Fibroblast of lung (primary cell): ENCODE measurements around the gene SSBP1. TPM values are rescaled to one million over a fixed set of nuclear protein-coding genes. Genes with fewer than 3 reads are reported as not detected.

Experiments used
- DNase-seq, 2 donors: peaks; one replicate each; pipeline versions ENCODE4 v3.0.0 to v3.0.0-alpha.2; 2010; ENCODE audit warnings: low read depth in 2 of 2
- H2AFZ ChIP-seq: 2 replicates; pipeline ENCODE4 v1.5.1; 2012; ENCODE audit warnings: low read length, control low read depth, inconsistent platforms
- H3K27ac ChIP-seq: 2 replicates; pipeline ENCODE4 v1.5.1; 2011; ENCODE audit warnings: low read length, control low read depth; ENCODE audit not compliant: insufficient read depth
- H3K27me3 ChIP-seq: 2 replicates; pipeline ENCODE4 v1.5.1; 2011; ENCODE audit warnings: mild to moderate bottlenecking, low read length; ENCODE audit not compliant: control insufficient read depth, insufficient read depth
- H3K36me3 ChIP-seq: 2 replicates; pipeline ENCODE4 v1.5.1; 2011; ENCODE audit warnings: low read length; ENCODE audit not compliant: control insufficient read depth, insufficient read depth
- H3K4me1 ChIP-seq: 2 replicates; pipeline ENCODE4 v1.5.1; 2011; ENCODE audit warnings: low read length; ENCODE audit not compliant: control insufficient read depth, insufficient read depth; ENCODE audit errors: extremely low read depth
- H3K4me2 ChIP-seq: 2 replicates; pipeline ENCODE4 v1.5.1; 2011; ENCODE audit warnings: low read length, control low read depth; ENCODE audit not compliant: insufficient read depth; ENCODE audit errors: extremely low read depth
- H3K4me3 ChIP-seq, 4 experiments: fragments of 200-600 bp in 1 of 4; sonication (generic) in 1 of 4; replicated peaks in 1 of 4; 2 replicates each; pipeline ENCODE4 v1.5.1; 2011 to 2016; ENCODE audit warnings: low read length in 4 of 4, low read depth in 3 of 4, mild to moderate bottlenecking in 3 of 4, control low read depth in 2 of 4, inconsistent platforms in 1 of 4, mixed read lengths in 1 of 4; ENCODE audit not compliant: insufficient read depth in 1 of 4; ENCODE audit errors: control extremely low read depth in 1 of 4
- H3K79me2 ChIP-seq: 2 replicates; pipeline ENCODE4 v1.5.1; 2012; ENCODE audit warnings: mild to moderate bottlenecking, low read length, inconsistent platforms; ENCODE audit not compliant: control insufficient read depth, insufficient read depth
- H3K9ac ChIP-seq: 2 replicates; pipeline ENCODE4 v1.5.1; 2011; ENCODE audit warnings: mild to moderate bottlenecking, low read length, control low read depth; ENCODE audit not compliant: insufficient read depth
- H3K9me3 ChIP-seq: 2 replicates; pipeline ENCODE4 v1.5.1; 2012; ENCODE audit warnings: low read depth, low read length; ENCODE audit not compliant: control insufficient read depth, insufficient read depth
- H4K20me1 ChIP-seq: 2 replicates; pipeline ENCODE4 v1.5.1; 2011; ENCODE audit warnings: low read length; ENCODE audit not compliant: control insufficient read depth, insufficient read depth; ENCODE audit errors: extremely low read depth
- EZH2 ChIP-seq: IDR thresholded peaks from 2 replicates; pipeline ENCODE4 v1.5.1; 2012; ENCODE audit warnings: low read length, control low read depth, mild to moderate bottlenecking; ENCODE audit errors: missing control alignments
- polyA plus RNA-seq, 2 donors: library from polyadenylated mRNA; depleted of rRNA in 1 of 2; stranded (reverse) in 1 of 2; unstranded in 1 of 2; fragments of >200 nt; gene quantifications; 2 replicates each; pipeline ENCODE4 v1.2.1, GENCODE V29; 2011 to 2012; ENCODE audit warnings: missing spikeins in 1 of 2
- total RNA-seq: library from RNA; depleted of rRNA; stranded (reverse); fragments of >200 nt; gene quantifications from 2 replicates; pipeline ENCODE4 v1.2.1, GENCODE V29; 2014
- TF ChIP-seq, protein P1 (sequence below), 2 donors: IDR thresholded peaks in 1 of 2; conservative IDR thresholded peaks in 1 of 2; 1 replicate in 1 of 2; 2 replicates in 1 of 2; pipeline ENCODE4 v1.5.1; 2011 to 2012; ENCODE audit warnings: low read length in 2 of 2, control low read depth in 1 of 2, inconsistent platforms in 1 of 2, low read depth in 1 of 2, mild to moderate bottlenecking in 1 of 2

Gene SSBP1
- total and polyA plus RNA-seq, 2 donors (not counting 1 experiment from before 2014, with no cell fraction given) = 119 to 209 TPM

DNA sequence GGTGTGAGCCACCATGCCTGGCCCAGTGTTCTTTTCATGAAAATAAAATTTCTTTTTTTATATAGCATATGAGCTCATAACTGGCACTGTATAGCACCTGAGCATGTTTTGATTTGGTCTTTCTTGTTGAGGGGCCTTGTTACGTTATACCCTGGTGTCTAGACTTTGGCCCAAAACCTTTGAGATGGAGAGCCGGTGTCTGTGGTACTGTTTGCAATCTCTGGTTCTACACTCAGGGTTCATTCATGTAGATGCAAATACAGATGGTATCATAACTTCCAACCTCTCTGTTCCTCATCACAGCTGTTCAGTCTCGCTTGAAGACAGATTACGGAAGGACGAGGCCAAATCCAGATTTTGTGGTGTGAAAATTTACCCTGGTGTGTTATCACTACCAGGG is 51.8 kb downstream of the SSBP1 start, which contains the start of gene TAS2R5:
TSS of gene TAS2R5 (plus strand) at position 301 of the 400 bp plus-strand sequence. CDS start 145 bp downstream, outside the sequence.
- Histone ChIP-seq H2AFZ (no peak within 1 kb of the TSS), H3K4me3 (no peak within 1 kb of the TSS), H3K27me3 (no peaks in the 10 kb centered on the region), H3K4me2 (no peak within 1 kb of the TSS), H3K27ac (no peak within 1 kb of the TSS), H3K9ac (no peak within 1 kb of the TSS), H3K4me1 (no peaks in the 10 kb centered on the region), H3K79me2 (no peaks in the 10 kb centered on the region), H3K9me3 (no peaks in the 10 kb centered on the region), H3K36me3 (no peaks in the 10 kb centered on the region), H4K20me1 (no peaks in the 10 kb centered on the region)
- TF ChIP-seq, protein P1, sequence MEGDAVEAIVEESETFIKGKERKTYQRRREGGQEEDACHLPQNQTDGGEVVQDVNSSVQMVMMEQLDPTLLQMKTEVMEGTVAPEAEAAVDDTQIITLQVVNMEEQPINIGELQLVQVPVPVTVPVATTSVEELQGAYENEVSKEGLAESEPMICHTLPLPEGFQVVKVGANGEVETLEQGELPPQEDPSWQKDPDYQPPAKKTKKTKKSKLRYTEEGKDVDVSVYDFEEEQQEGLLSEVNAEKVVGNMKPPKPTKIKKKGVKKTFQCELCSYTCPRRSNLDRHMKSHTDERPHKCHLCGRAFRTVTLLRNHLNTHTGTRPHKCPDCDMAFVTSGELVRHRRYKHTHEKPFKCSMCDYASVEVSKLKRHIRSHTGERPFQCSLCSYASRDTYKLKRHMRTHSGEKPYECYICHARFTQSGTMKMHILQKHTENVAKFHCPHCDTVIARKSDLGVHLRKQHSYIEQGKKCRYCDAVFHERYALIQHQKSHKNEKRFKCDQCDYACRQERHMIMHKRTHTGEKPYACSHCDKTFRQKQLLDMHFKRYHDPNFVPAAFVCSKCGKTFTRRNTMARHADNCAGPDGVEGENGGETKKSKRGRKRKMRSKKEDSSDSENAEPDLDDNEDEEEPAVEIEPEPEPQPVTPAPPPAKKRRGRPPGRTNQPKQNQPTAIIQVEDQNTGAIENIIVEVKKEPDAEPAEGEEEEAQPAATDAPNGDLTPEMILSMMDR (conservative IDR thresholded peaks at IDR 0.05 in 1 of 2, IDR thresholded peaks at IDR 0.05 in 1 of 2; ENCODE audit: low read depth in 1 of 2, low read length in 2 of 2) = no peak
- TF ChIP-seq EZH2 = no peak
- DNase-seq = no peak

DNA sequence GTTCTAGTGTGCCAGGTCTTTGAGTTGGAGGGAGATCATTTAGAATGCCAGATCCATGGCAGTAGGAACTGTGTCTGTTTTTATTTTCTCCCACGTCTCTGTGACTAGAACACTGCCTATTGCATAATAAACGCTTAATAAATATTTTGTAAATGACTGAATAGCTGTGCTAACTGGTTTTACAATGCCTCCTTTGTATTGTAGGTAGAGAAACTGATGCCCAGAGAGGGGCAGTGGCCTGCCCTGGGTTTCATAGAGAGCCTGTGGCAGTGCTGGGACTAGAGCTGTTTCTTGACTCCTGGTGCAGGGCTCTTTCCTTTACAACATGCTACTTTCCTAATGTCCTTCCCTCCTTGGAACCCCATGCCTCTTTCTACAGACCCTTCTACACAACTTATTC is 54.4 kb downstream of the SSBP1 start:
- TF ChIP-seq, protein P1 (conservative IDR thresholded peaks at IDR 0.05 in 1 of 2, IDR thresholded peaks at IDR 0.05 in 1 of 2; ENCODE audit: low read depth in 1 of 2, low read length in 2 of 2) = no peak
- no peak for TF ChIP-seq EZH2

More for the DNA sequence above, 54.4 kb downstream of the SSBP1 start:
- Histone ChIP-seq H3K4me2 (no peak overlapping the region), H3K27me3 (no peaks in the 10 kb centered on the region), H2AFZ (no peak overlapping the region), H3K36me3 (no peaks in the 10 kb centered on the region), H3K79me2 (no peaks in the 10 kb centered on the region), H3K9me3 (no peaks in the 10 kb centered on the region), H3K9ac (no peak overlapping the region), H3K27ac (no peak overlapping the region), H4K20me1 (no peaks in the 10 kb centered on the region), H3K4me3 (no peak overlapping the region), H3K4me1 (no peaks in the 10 kb centered on the region)
- DNase-seq = no peak

Other genes with a start within 250 kb of the SSBP1 start
- gene AGK, start 186.9 kb upstream of the SSBP1 start, total RNA-seq = 17.2 and 20.8 TPM in 2 replicates
- gene AGK, start 186.9 kb upstream of the SSBP1 start, polyA plus RNA-seq = 38.7 and 42.5 TPM in 2 replicates
- 6.1 and 6.9 TPM in 2 replicates for gene DENND11, start 36.2 kb upstream of the SSBP1 start, total RNA-seq
- gene DENND11, start 36.2 kb upstream of the SSBP1 start, polyA plus RNA-seq = 2.4 and 2.7 TPM in 2 replicates
- gene WEE2, start 30.0 kb upstream of the SSBP1 start, total RNA-seq = not detected in 2 replicates
- not detected in 2 replicates for gene WEE2, start 30.0 kb upstream of the SSBP1 start, polyA plus RNA-seq
- 1.3 and 2.8 TPM in 2 replicates for gene TAS2R3, start 25.7 kb downstream of the SSBP1 start, total RNA-seq
- gene TAS2R3, start 25.7 kb downstream of the SSBP1 start, polyA plus RNA-seq = 0.06 TPM in 1 of 2 replicates, not detected in the other
- 1.5 TPM in 2 replicates for gene TAS2R4, start 38.3 kb downstream of the SSBP1 start, total RNA-seq
- 0.02 and 0.06 TPM in 2 replicates for gene TAS2R4, start 38.3 kb downstream of the SSBP1 start, polyA plus RNA-seq
- gene TAS2R5, start 51.9 kb downstream of the SSBP1 start, total RNA-seq = 1.0 and 1.3 TPM in 2 replicates
- gene TAS2R5, start 51.9 kb downstream of the SSBP1 start, polyA plus RNA-seq = 0.07 and 0.10 TPM in 2 replicates
- not detected in 2 replicates for gene PRSS37, start 103.1 kb downstream of the SSBP1 start, total RNA-seq
- not detected in 2 replicates for gene PRSS37, start 103.1 kb downstream of the SSBP1 start, polyA plus RNA-seq
- gene OR9A4, start 178.0 kb downstream of the SSBP1 start, total RNA-seq = not detected in 2 replicates
- not detected in 2 replicates for gene OR9A4, start 178.0 kb downstream of the SSBP1 start, polyA plus RNA-seq
- not detected in 2 replicates for gene CLEC5A, start 208.6 kb downstream of the SSBP1 start, total RNA-seq
- gene CLEC5A, start 208.6 kb downstream of the SSBP1 start, polyA plus RNA-seq = not detected in 2 replicates
- not detected in 2 replicates for gene TAS2R38, start 235.4 kb downstream of the SSBP1 start, total RNA-seq
- not detected in 2 replicates for gene TAS2R38, start 235.4 kb downstream of the SSBP1 start, polyA plus RNA-seq